Large intestine (tissue), 3 donors: Measurements from ENCODE around the gene C21orf91. TPM values are rescaled to one million over a fixed set of nuclear protein-coding genes. Genes with fewer than 3 reads are reported as not detected.
"Not testable (repeated sequence)": the region's sequence is repeated elsewhere in the genome, so short reads cannot be mapped to it uniquely, and the experiment has no call there.

ENCODE experiments used
- DNase-seq, 2 donors: peaks; one replicate each; pipeline versions ENCODE4 v3.0.0 to v3.0.0-alpha.2; 2013
- H3K27ac ChIP-seq: one replicate; pipeline ENCODE4 v1.5.1; 2013; ENCODE audit warnings: low read length
- H3K27me3 ChIP-seq: 2 replicates; pipeline ENCODE4 v1.6.1; 2013; ENCODE audit warnings: low read length; ENCODE audit not compliant: control insufficient read depth, insufficient read depth
- H3K36me3 ChIP-seq: 2 replicates; pipeline ENCODE4 v1.6.1; 2013; ENCODE audit warnings: low read length; ENCODE audit not compliant: control insufficient read depth, insufficient read depth
- H3K4me1 ChIP-seq: one replicate; pipeline ENCODE4 v1.6.1; 2013; ENCODE audit warnings: low read length; ENCODE audit not compliant: control insufficient read depth, insufficient read depth
- H3K4me3 ChIP-seq: one replicate; pipeline ENCODE4 v1.5.1; 2013; ENCODE audit warnings: low read length
- H3K9me3 ChIP-seq: one replicate; pipeline ENCODE4 v1.6.1; 2013; ENCODE audit warnings: mild to moderate bottlenecking, low read depth, low read length, moderate library complexity; ENCODE audit not compliant: control insufficient read depth
- WGBS: methylation state at CpG from one replicate; pipeline ENCODE4 v1.1.5; 2013; ENCODE audit warnings: low lambda C conversion rate; ENCODE audit not compliant: insufficient coverage; 5-methylcytosine and 5-hydroxymethylcytosine counted together
- polyA plus RNA-seq: library from polyadenylated mRNA; unstranded; fragments of 120-200 nt; gene quantifications from one replicate; pipeline ENCODE4 v1.2.1, GENCODE V29; 2013

C21orf91 gene
- polyA plus RNA-seq, 1 donor: 9.7 TPM

DNA sequence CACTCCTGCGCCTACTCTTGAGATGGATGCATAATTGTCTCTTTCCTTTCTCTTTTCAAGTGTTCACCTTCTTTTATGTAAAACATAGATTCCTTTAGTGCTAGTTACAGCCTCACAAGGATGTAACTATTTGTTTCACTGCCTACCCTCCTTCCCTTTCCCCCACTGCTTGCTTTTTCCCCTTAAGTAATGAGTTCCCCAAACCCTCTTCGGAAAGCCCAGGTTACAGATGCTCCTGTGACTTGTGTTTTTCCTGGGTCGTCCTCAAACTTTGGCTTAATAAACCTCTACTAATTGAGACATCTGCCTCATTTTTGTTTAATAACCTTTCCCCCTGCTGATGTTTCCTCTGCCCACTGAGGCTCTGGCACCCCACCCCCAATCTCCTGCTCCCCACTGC, 39.2 kb downstream of the C21orf91 start:
- no peak overlapping the region for H3K4me3 ChIP-seq
- WGBS: 96% methylated on average over 3 of the region's 3 CpGs
- H3K36me3 ChIP-seq: no peaks in the 10 kb centered on the region
- no peak for DNase-seq
- no peaks in the 10 kb centered on the region for H3K27me3 ChIP-seq
- no peaks in the 10 kb centered on the region for H3K4me1 ChIP-seq
- H3K9me3 ChIP-seq: no peaks in the 10 kb centered on the region
- no peak overlapping the region for H3K27ac ChIP-seq

GRCh38 chr21:17779496-17779895, 39.7 kb downstream of the C21orf91 start:
- Histone ChIP-seq H3K4me3 (no peak overlapping the region), H3K27me3 (no peaks in the 10 kb centered on the region), H3K4me1 (no peaks in the 10 kb centered on the region), H3K9me3 (no peaks in the 10 kb centered on the region), H3K36me3 (no peaks in the 10 kb centered on the region), H3K27ac (no peak overlapping the region)
- 50% methylated on average over 1 of the region's 3 CpGs for WGBS
- DNase-seq: no peak

GRCh38 chr21:17777072-17777765, 41.9 kb downstream of the C21orf91 start:
- WGBS: no CpG with 5 or more reads among the region's 1 CpG
- Histone ChIP-seq H3K9me3 (no peaks in the 10 kb centered on the region), H3K27ac (no peak overlapping the region), H3K36me3 (no peaks in the 10 kb centered on the region), H3K4me1 (no peaks in the 10 kb centered on the region), H3K4me3 (no peak overlapping the region), H3K27me3 (no peaks in the 10 kb centered on the region)
- no peak for DNase-seq

- no peak overlapping the region for H3K4me3 ChIP-seq
- no peaks in the 10 kb centered on the region for H3K4me1 ChIP-seq
- no CpG with 5 or more reads among the region's 17 CpGs for WGBS
- H3K27ac ChIP-seq: no peak overlapping the region
- no peaks in the 10 kb centered on the region for H3K27me3 ChIP-seq
- H3K36me3 ChIP-seq: no peaks in the 10 kb centered on the region
- H3K9me3 ChIP-seq: no peaks in the 10 kb centered on the region
- DNase-seq: no peak
These were observed 43.6 kb downstream of the C21orf91 start for GRCh38 chr21:17775431-17776126.

DNA sequence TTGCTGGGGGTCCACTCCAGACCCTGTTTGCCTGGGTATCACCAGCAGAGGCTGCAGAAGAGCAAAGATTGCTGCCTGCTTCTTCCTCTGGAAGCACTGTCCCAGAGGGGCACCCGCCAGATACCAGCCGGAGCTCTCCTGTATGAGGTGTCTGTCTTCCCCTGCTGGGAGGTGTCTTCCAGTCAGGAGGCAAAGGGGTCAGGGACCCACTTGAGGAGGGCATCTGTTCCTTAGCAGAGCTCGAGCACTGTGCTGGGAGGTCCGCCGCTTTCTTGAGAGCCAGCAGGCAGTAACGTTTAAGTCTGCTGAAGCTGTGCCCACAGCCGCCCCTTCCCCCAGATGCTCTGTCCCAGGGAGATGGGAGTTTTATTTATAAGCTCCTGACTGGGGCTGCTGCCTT, 44.1 kb downstream of the C21orf91 start:
- H3K9me3 ChIP-seq, DNase-seq, H3K27ac ChIP-seq, H3K36me3 ChIP-seq, H3K27me3 ChIP-seq, H3K4me1 ChIP-seq, H3K4me3 ChIP-seq: not testable (repeated sequence)
- no CpG with 5 or more reads among the region's 7 CpGs for WGBS

DNA sequence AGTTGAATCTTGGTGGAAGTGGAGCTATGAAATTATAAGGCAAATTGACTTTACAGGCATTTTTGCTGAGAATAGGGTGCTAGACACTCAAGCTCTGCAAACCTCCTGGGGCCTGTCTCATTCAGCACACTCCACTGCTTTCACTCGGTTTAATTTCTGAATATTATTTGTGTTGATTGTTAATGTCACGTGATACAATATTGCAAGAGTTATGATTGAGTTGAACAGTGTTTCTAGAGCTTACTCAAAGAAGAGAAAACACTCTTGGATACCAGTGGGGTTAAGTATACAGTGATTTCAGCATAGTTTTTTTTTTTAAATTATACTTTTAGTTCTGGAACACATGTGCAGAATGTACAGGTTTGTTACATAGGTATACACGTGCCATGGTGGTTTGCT, 49.7 kb downstream of the C21orf91 start:
- no peak for DNase-seq
- WGBS: no CpG with 5 or more reads among the region's 3 CpGs
- Histone ChIP-seq H3K27me3 (peaks cover 2% of the 10 kb centered on the region), H3K4me1 (no peaks in the 10 kb centered on the region), H3K36me3 (no peaks in the 10 kb centered on the region), H3K4me3 (no peak overlapping the region), H3K9me3 (no peaks in the 10 kb centered on the region), H3K27ac (no peak overlapping the region)

- no peaks in the 10 kb centered on the region for H3K36me3 ChIP-seq
- peaks cover 2% of the 10 kb centered on the region for H3K27me3 ChIP-seq
- no peaks in the 10 kb centered on the region for H3K4me1 ChIP-seq
- WGBS: 40% methylated on average over 1 of the region's 3 CpGs
- no peaks in the 10 kb centered on the region for H3K9me3 ChIP-seq
- DNase-seq: no peak
- no peak overlapping the region for H3K4me3 ChIP-seq
- no peak overlapping the region for H3K27ac ChIP-seq
These were observed 50.2 kb downstream of the C21orf91 start for GRCh38 chr21:17768840-17769446.

- DNase-seq: no peak
- H3K27me3 ChIP-seq: peaks cover 2% of the 10 kb centered on the region
- H3K27ac ChIP-seq: no peak overlapping the region
- H3K4me1 ChIP-seq: no peaks in the 10 kb centered on the region
- WGBS: 100% methylated on average over 1 of the region's 5 CpGs
- no peak overlapping the region for H3K4me3 ChIP-seq
- H3K36me3 ChIP-seq: no peaks in the 10 kb centered on the region
- no peaks in the 10 kb centered on the region for H3K9me3 ChIP-seq
These were observed 53.9 kb downstream of the C21orf91 start for GRCh38 chr21:17765207-17765606.

- DNase-seq: no peak
- Histone ChIP-seq H3K4me1 (no peaks in the 10 kb centered on the region), H3K27me3 (no peaks in the 10 kb centered on the region), H3K9me3 (no peaks in the 10 kb centered on the region), H3K4me3 (no peak overlapping the region), H3K36me3 (no peaks in the 10 kb centered on the region), H3K27ac (no peak overlapping the region)
- WGBS: 100% methylated on average over 1 of the region's 9 CpGs
These were observed 55.7 kb downstream of the C21orf91 start for GRCh38 chr21:17763288-17764037.

DNA sequence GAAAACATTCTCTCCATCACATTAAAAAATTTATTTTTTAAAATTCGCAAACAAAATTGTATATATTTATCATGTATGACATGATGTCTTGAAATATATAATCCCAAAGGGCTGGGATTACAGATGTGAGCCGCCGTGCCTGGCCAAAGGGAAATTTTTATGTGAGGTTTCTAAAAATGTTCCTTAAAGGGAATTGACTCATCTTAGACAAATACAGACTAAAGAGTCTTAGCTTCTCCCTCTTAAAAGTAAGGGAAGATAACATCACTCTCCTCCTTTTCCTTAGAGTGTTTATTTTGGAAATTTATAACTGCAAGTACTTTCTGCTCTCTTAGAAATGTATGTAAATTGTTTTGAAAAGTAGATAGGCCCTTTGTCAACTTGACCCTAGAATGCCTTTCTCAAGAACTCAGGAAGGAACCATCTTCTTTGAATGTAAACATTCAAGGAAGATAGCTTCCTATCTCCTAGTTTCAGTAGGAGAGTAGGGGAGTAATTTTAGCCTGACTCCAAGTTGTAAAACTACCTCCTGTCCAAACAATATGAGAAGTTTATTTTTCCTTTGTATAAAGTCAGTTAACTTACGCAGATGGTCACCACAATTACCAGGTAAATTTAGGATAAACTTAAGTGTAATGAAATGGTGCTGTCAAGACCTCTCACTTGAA, 59.5 kb downstream of the C21orf91 start:
- Histone ChIP-seq H3K9me3 (peaks cover 7% of the 10 kb centered on the region), H3K36me3 (no peaks in the 10 kb centered on the region), H3K27me3 (no peaks in the 10 kb centered on the region), H3K4me1 (no peaks in the 10 kb centered on the region), H3K4me3 (no peak overlapping the region), H3K27ac (no peak overlapping the region)
- WGBS: no CpG with 5 or more reads among the region's 4 CpGs
- no peak for DNase-seq
